Regular cardiac myocyte (primary cell): ENCODE results near the gene ZNF202. TPM values are rescaled to one million over a fixed set of nuclear protein-coding genes. Genes with fewer than 3 reads are reported as not detected.

Experiments used
- total RNA-seq: library from RNA; depleted of rRNA; stranded (reverse); fragments of >200 nt; gene quantifications from 2 replicates; pipeline ENCODE4 v1.2.3, GENCODE V29; 2014

The ZNF202 gene
- 5.9 and 8.2 TPM in 2 replicates for total RNA-seq

DNA sequence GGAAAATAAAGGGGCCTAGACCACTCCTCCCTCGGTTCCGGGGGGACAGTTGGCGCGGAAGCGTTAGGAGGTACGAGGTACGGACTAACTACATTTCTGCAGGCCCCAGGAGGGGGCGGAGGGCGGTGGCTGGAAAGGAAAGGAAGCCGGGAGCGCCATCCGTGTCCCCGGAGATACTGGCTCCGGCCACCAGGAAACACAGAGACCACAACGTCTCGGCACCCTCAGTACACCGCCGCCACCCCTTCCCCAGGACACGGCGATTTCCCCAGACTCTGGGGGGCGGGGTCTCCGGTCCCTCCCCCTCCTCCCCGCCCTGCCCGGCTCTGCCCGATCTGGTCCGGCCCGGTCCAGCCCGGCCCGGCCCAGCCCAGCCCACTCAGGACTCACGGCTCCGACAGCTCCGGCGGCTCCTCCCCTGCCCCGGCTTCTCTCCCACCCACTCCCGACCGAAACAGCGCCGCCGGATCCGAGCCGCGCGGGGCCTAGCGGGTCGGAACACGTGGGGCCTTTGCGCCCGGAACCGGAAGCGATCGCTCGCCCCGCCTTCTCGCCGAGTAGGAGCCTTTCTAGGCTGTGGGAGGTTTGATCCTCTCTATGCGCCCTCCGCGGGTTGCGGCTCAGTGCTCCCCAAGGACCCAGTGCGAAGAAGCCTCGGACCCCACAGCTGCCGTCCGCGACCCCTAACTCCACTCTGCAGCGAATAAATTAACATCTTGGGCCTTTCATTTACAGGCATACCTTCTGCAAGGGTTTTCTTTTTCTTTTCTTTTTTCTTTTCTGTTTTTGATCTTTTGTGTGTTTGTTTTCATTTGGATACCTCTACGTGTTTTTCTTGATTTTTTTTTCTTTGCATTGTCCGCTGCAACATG is at the start of gene ZNF202:
ZNF202 (minus strand) TSS at position 502 of the 872 bp plus-strand sequence. CDS start 10,772 bp downstream, outside the sequence.

DNA sequence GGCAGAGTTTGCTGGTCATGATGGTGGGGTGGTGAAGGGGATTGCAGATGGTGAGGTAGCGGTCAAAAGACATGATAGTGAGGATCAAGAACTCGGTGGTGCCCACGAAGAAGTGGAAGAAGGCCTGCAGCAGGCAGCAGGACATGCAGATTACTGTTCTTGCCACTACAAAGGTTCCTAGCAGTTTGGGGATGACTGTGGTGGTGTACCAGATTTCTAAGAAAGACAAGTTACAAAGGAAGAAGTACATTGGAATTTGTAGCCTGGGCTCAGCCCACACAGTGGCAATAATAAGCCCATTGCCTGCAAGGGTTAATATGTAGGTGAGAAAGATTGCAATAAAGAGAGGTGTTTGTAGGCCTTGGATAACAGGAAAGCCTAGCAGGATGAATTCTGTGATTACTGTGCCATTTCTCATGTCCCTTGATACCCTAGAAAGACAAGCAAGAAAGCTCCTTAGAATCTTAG is 12.7 kb upstream of the ZNF202 start, which contains the start of gene OR6X1:
OR6X1 (minus strand) TSS at position 418 of the 468 bp plus-strand sequence; CDS start at position 418, 0 bp downstream.

Other genes starting within 250 kb of the ZNF202 start
- gene SCN3B, start 87.0 kb downstream of the ZNF202 start, total RNA-seq = under 0.01 TPM in 1 of 2 replicates, not detected in the other
- not detected in 2 replicates for gene OR6X1, start 12.9 kb upstream of the ZNF202 start, total RNA-seq
- not detected in 2 replicates for gene OR6M1, start 64.7 kb upstream of the ZNF202 start, total RNA-seq
- gene TMEM225, start 144.0 kb upstream of the ZNF202 start, total RNA-seq = not detected in 2 replicates
- not detected in 2 replicates for gene OR8D4, start 160.5 kb upstream of the ZNF202 start, total RNA-seq
- not detected in 2 replicates for gene OR4D5, start 198.0 kb upstream of the ZNF202 start, total RNA-seq
- gene OR6T1, start 202.2 kb upstream of the ZNF202 start, total RNA-seq = not detected in 2 replicates
- not detected in 2 replicates for gene OR10S1, start 236.1 kb upstream of the ZNF202 start, total RNA-seq